PC-3 (cell line): ENCODE data around the gene KCNJ12.
"Not testable (repeated sequence)": the region's sequence is repeated elsewhere in the genome, so short reads cannot be mapped to it uniquely, and the experiment has no call there.

Experiments
- EZH2 ChIP-seq: fragments of 300-600 bp; sonication (generic); IDR thresholded peaks from one replicate; pipeline ENCODE4 v1.6.1; 2017; ENCODE audit warnings: antibody characterized with exemption, mild to moderate bottlenecking, low read length; ENCODE audit not compliant: unreplicated experiment
- EZH2phosphoT487 ChIP-seq: fragments of 300-600 bp; sonication (generic); IDR thresholded peaks from 2 replicates; pipeline ENCODE4 v1.6.1; 2018; ENCODE audit warnings: mild to moderate bottlenecking, antibody characterized with exemption, low read length, borderline replicate concordance
- TF ChIP-seq, protein P1 (sequence below): fragments of 300-600 bp; sonication (generic); conservative IDR thresholded peaks from 2 replicates; pipeline ENCODE4 v1.5.1; 2017; ENCODE audit warnings: antibody characterized with exemption, low read depth, mild to moderate bottlenecking, low read length

DNA sequence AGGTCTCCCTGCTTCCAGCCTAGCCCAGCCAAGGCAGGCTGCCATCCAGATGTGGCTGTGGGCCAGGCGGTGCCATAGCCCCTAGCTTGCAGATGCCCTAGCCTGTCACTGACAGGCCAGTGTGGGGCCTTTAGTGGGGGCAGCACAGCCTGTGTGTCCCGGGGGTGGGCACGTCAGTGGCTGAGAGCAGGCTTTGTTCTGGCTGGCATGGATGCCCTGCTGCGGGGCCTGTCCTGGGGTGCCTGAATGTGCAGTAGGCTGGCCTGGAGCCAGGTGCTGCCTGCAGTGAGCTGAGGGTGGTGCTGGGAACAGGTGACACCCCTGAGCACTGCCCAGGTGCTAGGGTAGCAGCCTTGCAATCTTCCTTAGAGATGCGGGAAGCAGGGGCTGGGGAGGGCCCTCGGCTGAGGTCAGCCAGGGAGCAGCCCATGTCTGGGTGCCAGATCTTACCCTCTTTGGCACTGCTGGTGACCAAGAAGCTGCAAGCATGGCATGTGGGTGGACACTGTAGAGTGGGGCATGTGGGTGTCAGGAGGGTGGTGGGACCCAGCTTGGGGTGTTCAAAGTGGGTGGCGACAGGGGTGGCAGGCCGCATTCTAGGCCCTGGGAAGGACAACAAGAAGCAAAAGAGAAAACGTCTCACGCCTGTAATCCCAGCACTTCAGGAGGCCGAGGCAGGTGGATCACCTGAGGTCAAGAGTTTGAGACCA lies 37.6 kb downstream of the KCNJ12 start:
- TF ChIP-seq, protein P1, sequence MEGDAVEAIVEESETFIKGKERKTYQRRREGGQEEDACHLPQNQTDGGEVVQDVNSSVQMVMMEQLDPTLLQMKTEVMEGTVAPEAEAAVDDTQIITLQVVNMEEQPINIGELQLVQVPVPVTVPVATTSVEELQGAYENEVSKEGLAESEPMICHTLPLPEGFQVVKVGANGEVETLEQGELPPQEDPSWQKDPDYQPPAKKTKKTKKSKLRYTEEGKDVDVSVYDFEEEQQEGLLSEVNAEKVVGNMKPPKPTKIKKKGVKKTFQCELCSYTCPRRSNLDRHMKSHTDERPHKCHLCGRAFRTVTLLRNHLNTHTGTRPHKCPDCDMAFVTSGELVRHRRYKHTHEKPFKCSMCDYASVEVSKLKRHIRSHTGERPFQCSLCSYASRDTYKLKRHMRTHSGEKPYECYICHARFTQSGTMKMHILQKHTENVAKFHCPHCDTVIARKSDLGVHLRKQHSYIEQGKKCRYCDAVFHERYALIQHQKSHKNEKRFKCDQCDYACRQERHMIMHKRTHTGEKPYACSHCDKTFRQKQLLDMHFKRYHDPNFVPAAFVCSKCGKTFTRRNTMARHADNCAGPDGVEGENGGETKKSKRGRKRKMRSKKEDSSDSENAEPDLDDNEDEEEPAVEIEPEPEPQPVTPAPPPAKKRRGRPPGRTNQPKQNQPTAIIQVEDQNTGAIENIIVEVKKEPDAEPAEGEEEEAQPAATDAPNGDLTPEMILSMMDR = not testable (repeated sequence)
- not testable (repeated sequence) for TF ChIP-seq EZH2, EZH2phosphoT487
